Breast epithelium (tissue), 3 donors: Measurements from ENCODE around the gene SLC17A2.

Experiments
- CTCF ChIP-seq, 3 donors: fragments of 450-650 bp; IDR thresholded peaks; one replicate each; pipeline ENCODE4 v1.5.1; 2016 to 2017; ENCODE audit warnings: antibody characterized with exemption in 3 of 3, mild to moderate bottlenecking in 3 of 3, moderate library complexity in 3 of 3
- POLR2A ChIP-seq: fragments of 450-650 bp; IDR thresholded peaks from one replicate; pipeline ENCODE4 v1.6.1; 2016; ENCODE audit warnings: antibody characterized with exemption, mild to moderate bottlenecking, moderate library complexity

GRCh38 chr6:25863360-25863759 lies 67.1 kb downstream of the SLC17A2 start:
- TF ChIP-seq CTCF (IDR thresholded peaks at IDR 0.05) = no peak
- no peak for TF ChIP-seq POLR2A
